Renal cortex interstitium (tissue), 3 donors: ENCODE results near the gene IL16. TPM values are rescaled to one million over a fixed set of nuclear protein-coding genes. Genes with fewer than 3 reads are reported as not detected.

Source experiments
- polyA plus RNA-seq, 3 donors: library from polyadenylated mRNA; unstranded; fragments of 120-200 nt; gene quantifications; one replicate each; pipeline ENCODE4 v1.2.1, GENCODE V29; 2013; ENCODE audit not compliant: insufficient read length in 3 of 3

Gene IL16
- polyA plus RNA-seq, 3 donors, result 5.2 to 5.5 (median 5.4) TPM

Other genes with a start within 250 kb of the IL16 start
- gene MESD, start 207.1 kb upstream of the IL16 start, polyA plus RNA-seq, result 10 to 100 TPM; 40.4 to 43.4 (median 43.1) TPM
- 10 to 100 TPM in 1 of 3 donors, 1 to 10 TPM in 2; 7.1 to 10.8 (median 8.4) TPM for gene TLNRD1, start 196.0 kb upstream of the IL16 start, polyA plus RNA-seq
- under 1 TPM; 0.30 to 0.59 (median 0.32) TPM for gene CFAP161, start 62.6 kb upstream of the IL16 start, polyA plus RNA-seq
- 1 to 10 TPM; 3.3 to 5.7 (median 5.3) TPM for gene STARD5, start 127.3 kb downstream of the IL16 start, polyA plus RNA-seq
- under 1 TPM; 0.08 to 0.38 (median 0.11) TPM for gene TMC3, start 177.3 kb downstream of the IL16 start, polyA plus RNA-seq